NCI-H2029 treated with DMSO at 0.1 percent for 48 hours (cell line): ENCODE data around the gene SP6.

ENCODE experiments used
- DNase-seq: peaks from one replicate; lab custom pipeline; 2025; lab: John Stamatoyannopoulos, UW

Gene SP6

DNA sequence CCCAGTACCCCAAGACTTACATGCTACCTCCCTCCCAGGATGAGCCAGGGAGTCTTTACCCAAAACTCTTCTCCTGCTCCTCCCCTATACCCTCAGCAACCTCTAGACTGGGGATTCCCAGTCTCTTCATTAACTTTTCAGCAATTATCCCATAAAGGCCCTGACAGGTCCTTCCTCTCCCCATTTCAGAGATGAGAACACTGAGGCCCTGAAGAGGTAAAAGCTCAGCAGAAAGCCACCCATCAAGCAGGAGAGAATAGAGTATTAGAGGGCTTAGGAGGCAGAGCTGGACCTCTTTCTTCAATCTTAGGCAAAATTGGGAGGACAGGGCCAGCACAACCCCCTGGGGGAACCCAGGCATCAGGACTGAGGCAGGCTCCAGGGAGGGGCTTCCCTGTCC, 5.9 kb upstream of the SP6 start:
- no peak for DNase-seq

DNA sequence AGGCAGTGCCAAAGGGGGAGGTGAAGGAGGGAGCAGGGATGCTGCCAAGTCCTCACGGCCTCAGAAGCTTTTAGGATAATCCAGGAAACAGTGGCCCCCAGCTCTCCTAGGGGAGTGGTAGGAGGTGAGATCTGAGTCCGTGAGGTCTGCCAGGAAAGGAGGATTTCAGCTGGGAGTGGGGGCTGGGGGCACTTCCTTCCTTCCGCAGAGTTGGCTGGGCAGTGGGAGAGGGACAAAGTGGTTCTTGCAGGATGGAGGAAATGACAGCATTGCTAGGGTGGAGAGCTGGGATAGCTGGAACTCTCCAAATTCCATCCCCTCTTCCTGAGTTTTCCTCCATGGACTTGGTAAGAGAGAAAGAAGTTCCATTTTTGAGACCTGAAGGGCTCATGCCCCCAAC, 4.8 kb upstream of the SP6 start:
- no peak for DNase-seq

DNA sequence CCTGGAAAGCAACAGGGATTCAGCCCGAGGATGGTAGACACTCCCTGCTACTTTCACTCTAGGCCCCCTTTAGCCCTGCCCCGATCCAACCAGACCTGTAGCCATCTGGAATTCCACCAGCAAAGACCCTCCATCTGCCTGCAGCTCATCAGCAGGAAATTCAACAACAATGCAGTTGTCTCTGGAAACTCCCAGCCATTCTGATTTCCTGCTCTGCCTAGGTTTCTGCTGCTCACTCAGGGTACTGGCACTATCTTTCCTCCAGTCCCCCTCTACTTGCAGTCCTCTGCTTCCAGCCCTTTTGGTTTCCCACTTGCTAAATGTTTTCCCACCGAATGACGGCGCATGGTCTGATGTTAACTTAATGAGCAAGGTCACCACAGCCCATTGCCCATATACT, 2.7 kb upstream of the SP6 start:
- no peak for DNase-seq

DNA sequence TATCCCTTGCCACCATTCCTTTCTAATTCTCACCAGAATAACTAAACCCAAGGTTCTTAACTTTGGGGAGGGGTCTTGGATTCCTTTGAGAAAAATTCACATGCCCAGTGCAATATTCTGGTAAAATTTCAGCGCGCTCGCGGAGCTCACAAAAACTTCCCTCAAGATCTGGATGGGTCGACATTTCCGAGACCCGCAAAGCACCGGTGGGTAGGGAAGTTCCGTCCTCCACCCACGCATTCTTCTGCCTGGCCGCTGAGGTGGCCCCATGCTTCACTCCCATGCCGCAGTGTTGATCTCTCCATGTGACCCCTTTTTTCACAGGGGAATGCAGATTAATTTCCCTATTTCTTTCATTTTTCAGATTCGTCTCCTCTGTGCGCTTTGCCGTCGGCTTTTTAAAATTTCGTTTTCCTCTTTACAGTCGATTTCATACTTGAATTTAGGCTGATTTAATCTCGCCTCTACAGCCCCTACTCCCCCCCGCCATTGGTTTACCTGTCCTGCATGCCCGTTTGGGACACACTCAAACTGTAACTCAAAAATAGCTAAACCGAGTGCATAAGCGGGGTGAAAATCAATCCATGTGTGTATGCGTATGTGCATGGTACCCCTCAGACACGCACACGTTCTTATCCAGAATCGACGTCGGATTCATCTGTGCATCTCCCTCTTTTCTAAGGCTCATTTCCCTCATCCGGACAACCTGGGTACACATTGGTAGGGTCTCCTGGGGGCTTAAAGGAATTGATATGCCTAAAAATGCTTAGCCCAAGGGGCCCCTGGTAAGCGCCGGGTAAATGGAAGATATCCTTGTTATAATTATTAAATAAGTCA, 1.4 kb upstream of the SP6 start:
- DNase-seq = no peak

DNA sequence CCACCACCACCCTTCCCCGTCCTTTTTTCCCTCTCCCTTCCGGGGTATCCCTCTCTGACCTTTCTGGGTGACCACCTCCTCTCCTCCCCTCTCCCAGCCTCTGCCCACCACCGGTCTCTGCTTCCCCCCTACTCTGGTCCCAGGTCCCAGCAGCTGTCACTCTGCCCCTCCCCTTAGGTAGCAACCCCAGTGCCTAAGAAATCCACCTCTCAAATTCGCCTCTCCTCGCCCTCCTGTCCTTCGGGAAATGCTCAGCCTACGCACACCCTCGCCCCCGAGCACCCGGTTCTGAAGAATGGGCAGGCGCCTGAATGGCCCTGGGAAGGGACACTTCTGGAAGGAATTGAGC, 775 bp upstream of the SP6 start:
- no peak for DNase-seq

DNA sequence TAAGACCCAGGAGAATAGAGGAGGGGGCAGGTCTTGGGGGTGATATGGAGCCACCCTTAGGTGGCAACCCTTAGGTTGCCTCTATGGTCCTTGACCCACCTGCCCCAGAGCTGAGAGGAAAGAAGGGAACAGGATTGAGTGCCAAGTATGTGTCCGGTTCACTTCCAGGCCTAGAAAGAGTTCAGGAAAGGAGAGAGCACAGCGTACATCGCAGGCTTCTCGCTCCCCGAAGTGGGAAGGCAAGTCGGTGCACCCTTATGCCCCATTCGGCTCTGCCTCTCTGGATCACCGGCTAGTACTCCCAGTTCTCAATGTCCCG, 631 bp downstream of the SP6 start:
- DNase-seq = no peak

DNA sequence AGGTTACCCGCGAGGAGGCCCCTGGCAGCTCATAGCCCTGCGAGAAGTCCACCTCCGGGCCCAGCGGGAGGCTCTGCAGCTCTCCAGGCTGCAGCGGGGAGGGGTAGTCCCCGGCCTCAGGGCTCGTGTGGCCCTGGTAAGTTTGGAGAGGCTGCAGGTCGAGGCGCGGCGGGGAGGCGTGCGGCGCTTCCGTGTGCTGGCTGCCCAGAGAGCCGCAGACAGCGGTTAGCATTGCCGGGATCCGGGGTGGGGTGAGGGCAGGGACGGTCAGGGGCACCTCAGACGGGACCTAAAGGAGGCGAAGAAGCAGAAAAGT, 2.8 kb downstream of the SP6 start:
- DNase-seq = no peak

DNA sequence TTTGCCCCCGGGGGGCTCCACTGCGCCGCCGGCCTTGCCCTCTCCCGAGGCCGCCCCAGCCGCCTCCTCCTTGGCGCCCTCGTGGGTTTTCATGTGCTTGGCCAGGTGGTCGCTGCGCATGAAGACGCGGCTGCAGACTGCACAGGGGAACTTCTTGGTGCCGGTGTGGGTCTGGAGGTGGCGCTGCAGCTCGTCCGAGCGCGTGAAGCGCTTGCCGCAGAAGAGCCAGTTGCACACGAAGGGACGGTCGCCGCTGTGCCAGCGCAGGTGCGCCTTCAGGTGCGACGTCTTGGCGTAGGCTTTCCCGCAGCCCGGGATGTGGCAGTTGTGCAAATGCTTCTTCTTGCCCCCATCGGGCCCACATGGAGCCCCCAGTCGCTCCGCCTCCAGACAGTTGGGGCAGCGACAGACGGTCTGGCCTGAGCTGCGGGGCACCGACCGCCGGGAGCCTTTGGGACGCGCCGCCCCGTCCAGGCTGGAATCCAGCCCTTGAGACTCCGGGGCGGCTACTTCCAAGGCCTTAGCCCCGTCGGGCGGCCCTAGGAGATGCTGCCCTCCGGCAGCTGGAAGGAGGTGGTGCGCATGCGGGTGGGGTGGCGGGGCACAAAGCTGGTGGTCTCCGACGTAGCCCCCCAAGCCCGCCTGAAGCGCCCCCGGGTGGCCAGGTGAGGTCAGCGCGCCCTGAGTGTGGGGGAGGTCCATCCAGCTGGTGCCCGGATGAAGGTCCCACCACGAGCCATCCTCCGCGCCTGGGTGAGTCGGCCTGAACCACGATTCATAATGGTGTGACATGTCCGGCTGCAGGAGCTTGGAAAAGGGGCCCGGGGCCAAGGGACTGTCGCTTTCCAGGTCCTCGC, 3.4 kb downstream of the SP6 start:
- DNase-seq = no peak

DNA sequence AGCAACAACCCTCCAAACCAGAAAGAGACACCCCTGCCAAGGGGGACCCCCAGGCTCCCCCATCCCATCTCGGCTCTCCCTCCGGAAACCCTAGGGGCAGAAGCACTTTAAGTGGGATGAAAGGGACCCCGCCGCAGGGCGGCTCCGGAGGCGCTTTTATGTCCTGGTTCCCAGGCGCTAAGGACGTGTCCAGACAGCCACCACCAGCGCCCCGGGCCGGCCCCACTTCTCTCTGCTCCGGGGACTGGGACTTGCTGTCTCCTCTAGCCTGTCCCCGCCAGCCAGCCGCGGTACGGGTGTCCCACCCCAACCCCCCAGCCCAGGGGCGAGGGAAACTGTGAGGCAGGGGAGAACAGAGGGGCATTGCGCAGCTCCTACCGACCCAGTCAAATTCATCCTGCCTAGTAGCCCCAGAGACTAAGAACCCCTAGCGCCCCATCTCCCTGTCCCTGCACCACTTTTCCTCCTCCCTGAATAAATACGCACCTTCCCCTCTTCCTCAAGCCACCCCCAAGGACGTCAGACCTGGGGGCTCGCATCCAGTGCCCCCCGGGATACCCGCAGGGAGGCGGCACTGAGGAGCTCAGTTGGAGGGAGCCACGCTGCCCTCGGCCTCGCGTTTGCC, 4.1 kb downstream of the SP6 start:
- no peak for DNase-seq

DNA sequence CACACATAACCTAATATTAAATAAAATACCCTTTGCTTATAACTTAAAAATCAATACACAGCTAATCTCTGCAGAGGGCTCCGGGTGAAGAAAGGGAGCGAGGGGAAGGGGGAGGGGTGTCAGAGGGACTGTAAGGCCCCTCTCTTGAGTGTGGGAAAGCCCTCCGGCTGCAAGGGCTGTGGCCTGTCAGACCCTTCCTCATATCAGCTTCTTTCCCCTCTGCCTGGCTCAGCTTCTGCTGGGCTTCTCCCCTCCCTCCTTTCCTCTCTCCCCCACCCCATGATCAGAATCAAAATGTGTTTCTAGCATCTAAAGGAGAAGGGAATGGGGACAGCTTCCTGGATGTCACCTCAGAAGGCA, 5.3 kb downstream of the SP6 start:
- DNase-seq = no peak

DNA sequence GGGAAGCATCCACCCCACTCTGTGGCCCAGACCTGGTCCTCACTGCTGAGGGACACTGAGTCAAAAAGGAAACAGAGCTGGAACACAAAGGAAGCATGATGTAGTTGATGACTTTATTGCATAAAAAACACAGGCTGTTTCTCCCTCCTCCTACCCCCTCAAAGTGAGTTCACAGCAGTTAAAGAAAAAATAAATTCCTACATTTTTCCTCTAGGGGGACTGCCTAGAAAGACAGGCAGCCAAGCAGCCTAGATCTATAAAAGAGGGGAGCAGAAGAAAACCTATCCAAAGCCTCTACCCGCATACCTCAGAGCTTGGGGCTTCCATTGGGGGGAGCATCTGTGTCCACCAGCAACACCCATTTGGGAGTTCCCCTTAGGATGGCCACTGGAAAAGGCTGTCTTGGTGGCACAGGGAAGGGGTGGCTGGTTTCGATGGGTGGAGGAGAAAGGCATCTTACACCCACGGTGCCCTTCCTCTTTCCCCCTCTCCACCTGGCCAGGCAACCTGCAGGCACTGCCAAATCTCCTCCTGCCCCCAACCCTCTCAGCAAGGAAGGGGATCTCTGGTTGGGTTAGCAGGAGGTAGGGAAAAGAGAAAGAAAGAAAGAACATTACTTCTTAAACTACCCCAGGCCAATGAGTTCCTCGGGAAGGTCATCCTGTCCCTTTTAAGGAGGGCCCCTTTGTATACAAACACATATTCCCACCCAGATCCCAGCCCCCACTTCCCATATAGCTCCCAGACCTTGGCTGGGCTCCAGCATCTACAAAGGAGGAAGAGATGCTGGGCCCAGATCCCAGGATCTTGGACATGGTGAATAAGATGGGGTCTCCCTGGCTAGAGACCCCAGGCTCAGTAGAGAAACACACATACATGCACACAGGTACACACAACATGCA, 5.9 kb downstream of the SP6 start:
- DNase-seq = no peak

DNA sequence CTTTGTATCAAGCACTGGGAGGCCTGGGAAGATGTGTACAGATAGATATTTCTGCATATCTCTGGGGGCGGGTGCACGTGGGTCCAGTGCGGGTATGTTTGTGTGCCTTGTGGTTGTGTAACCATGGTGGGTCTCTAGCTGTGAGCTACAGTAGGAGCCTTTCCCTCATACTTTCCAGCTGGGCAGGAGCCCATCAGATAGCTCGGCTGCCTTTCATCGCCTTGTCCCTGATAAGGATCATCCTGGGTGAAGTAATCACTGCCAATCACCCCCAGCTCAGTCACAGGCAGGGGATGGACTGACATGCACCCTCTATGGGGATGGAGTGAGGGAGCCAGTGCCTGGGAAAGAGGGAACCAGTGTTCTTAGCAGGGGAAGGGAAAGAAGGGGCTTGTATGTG, 6.7 kb downstream of the SP6 start:
- DNase-seq = no peak

DNA sequence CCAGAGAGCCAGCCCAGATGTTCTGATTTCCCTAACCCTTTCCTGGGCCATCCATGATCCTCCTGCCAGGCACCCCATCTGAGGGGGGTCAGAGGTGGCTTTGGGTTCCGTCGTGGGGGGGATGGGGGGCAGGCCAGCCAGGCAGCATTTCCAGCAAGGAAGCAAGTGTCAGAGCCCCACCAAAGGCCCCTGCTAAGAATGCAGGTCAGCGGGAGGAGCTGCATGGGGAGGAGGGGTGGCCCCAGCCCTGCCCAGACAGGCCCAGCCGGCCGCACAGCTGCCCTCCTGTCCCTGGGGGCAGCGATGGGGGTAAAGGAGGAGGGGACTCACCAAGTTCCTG, 7.6 kb downstream of the SP6 start:
- no peak for DNase-seq

DNA sequence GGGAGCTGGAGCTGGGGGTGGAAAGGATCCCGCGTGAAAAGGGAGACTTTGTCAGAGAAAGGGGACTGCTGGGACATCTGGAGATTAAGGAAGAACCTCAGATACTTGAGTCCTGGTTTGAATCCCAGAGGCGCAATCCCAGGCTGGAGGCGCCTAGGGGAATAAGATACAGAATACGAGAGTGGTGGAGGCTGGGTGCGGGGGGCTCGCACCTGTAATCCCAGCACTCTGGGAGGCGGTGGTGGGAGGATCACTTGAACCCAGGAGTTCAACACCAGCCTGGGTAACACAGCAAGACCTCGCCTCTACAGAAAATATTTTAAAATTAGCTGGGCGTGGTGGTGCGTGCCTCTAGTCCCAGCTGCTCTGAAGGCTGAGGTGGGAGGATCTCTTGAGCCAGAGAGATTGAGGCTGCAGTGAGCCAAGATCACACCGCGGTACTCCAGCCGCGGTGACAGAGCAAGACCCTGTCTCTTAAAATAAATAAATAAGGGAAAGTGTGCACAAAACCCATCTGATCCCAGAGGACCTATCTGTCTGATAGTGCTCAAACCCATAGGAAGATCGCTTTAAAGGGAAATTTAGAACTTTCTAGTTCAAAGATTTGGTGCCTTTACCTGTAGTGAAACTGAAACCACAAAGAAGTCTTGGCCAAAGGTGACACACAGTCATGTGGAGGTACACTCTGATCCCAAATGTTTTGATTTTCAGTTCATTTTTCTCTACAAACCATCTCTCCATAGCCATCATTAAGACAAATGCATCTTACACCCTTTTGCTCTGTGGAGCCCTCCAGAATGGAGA, 9.3 kb downstream of the SP6 start:
- DNase-seq = no peak

DNA sequence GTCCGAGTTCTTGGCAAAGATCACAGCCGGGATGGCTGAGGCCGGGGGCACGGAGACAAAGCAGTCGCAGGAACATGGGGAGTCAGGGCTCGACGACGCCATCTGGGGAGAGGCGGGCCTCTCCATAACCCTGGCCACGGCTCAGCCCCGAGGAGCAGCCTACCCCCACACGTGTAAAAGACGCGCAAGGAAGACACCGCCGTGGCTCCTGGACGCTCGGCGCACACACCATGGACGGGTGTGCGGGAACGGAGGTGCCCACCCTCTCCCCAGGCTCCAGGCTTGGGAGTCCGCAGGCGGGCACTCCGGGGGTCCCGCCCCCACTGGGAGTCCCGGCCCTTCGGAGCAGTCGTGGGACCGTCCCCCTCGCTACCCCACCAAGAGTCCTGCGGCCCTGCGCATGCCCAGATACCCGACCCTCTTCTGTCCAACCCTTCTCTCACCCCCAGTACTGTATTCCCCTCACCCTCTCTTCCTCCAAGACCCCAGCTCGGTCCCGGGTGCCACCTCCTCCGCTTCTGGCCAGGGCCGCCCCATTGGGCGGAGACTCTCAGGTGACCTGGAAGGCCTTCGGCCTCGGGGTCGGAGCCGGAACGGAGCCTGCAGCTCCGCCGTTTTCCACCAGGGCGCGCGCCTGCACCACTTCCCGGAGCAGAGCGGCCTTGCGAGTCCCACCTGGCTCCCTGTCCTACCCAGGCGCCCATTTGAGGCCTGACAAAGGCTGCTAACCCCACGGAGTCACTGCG, 10.0 kb downstream of the SP6 start, which contains the start of gene SCRN2:
SCRN2 (minus strand) TSS at position 532 of the 746 bp plus-strand sequence; CDS start at position 102, 430 bp downstream.
- peak; percentile 46 for DNase-seq

DNA sequence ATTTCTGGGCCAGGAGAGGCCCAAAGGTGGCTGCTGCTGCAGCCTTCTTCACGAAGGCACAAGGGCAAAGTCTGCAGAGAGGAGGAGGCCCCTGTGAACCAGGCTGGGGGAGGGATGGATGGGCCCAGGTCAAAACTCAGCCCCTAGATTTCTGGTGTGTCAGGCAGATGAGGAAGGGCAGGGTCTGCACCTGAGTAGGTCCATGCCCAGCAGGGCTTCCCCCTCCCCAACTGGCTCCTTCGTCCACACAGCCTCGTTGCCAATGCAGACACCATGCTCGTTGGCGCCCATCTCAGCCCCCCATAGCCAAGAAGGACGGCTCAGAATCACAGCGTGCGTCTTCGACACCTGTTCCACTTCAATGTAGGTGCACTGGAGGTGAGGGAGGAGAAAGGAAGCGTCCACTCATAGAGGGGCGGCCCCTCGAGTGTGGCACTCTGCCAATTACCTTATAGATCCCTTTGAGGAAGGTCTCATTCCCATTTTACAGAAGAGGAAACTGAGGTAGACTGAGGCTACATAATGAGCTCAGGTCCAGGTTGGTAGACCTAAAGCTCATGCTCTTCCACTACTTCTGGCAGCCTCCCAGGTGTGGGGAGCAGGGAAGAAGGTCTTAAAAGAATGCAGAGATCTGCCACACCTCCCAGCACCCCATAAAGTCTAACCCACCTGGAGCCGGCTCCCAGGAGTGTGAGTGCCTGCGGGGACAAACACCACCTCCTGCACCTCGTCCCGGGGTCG, 10.8 kb downstream of the SP6 start:
- no peak for DNase-seq

DNA sequence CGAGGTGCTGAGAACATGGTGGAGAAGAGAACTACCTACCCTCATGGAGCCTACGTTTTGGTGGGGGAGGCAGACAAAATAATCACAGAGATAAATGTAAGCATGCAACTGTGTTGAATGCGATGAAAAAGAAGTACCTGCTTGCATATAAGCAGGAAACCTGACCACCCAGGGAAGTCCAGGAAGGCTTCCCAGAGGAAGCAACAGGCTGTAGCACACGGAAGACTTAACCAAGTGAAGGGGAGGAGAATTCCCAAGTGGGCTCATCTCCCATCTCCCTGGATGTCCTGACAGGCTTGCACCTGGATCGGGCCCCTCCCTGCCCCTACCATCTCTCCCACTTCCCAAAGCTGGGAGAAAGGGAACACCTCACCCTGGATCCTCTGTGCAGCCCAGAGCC, 11.9 kb downstream of the SP6 start:
- DNase-seq = no peak

DNA sequence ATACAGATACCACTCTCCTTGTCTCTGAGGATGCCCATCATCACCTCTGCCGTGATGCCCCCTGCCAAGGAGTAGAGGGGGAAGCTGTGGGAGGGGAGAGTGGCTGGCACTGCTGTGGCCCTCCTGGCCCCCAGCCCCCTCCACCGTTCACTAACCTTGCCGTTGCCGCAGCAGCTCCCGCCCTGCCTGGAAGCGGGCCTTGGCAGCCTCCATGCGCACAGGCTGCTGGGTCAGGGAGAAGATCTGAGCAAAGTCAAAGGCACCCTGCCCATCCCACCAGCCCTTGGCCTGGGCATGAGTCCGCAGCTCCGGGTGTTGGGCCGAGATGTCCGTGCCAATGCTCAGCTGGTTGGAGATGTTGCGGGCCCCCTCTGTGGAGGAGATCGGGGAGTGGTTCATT, 12.3 kb downstream of the SP6 start:
- DNase-seq = no peak

DNA sequence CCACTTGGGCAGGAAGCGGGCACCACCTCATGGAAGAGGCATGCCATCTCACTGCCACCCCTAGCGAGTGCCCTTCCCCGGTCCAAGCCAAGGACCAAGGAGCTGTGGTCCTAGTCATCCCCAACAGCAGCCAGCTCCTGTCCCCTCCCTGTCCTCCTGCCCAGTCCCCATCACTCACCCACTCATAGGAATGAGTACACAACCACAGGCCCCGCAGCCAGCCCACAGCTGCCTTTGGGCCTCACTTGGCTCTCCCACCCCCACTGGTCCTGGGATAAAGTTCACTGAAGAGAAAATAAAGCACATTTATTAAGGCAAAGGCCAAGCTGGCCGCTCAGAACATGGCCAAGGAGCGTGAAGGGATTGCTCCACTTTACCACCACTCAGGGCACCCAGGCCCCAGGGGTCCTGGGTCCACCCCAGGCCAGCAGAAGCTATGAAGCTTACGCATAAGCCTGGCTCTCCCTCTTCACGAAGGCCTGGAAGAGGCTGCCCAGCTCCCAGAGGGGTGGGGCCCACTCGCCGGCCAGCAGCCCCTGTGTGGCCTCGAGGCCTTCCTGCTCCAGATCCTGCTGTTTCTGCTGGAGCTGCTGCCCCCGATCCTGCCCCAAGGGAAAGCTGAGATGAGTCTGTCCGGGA, 13.4 kb downstream of the SP6 start:
- DNase-seq = no peak

DNA sequence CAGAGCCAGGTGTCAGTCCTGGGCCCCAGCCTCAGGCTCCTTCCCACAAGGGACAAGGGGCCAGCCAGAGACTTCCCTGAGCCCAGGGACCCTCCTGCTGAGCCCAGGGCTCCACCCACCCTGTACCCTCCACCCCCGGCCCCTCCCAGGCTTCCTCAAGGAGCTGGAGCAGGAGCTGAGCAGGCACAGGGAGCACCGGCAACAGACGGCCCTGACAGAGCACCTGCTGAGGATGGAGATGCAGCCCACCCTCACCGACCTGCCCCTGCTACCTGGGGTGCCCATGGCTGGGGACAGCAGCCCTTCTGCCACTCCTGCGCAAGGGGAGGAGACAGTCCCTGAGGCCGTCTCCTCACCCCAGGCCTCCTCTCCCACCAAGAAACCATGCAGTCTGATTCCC, 14.4 kb downstream of the SP6 start:
- DNase-seq = no peak
